LNCAP (cell line): ENCODE measurements around the gene IRF8.

Experiments used
- CTCF ChIP-seq: fragments of 450-650 bp; IDR thresholded peaks from 2 replicates; pipeline ENCODE4 v1.5.1; 2017; ENCODE audit warnings: mild to moderate bottlenecking

IRF8 gene

GRCh38 chr16:85898521-85899442, at the start of gene IRF8:
TSS of gene IRF8 (plus strand) at chr16:85899162. CDS start at chr16:85903016, 3,854 bp downstream.
- no peak for TF ChIP-seq CTCF

- no peak for TF ChIP-seq CTCF
Observed at GRCh38 chr16:85849388-85849787, 49.6 kb upstream of the IRF8 start.

GRCh38 chr16:85850344-85850880, 48.5 kb upstream of the IRF8 start:
- no peak for TF ChIP-seq CTCF

- no peak for TF ChIP-seq CTCF
Observed at GRCh38 chr16:85851034-85851785, 47.8 kb upstream of the IRF8 start.

- TF ChIP-seq CTCF = no peak
Observed at GRCh38 chr16:85853547-85854545, 45.1 kb upstream of the IRF8 start.

GRCh38 chr16:85854935-85855334, 44.0 kb upstream of the IRF8 start:
- TF ChIP-seq CTCF = no peak

GRCh38 chr16:85856079-85856478, 42.9 kb upstream of the IRF8 start:
- no peak for TF ChIP-seq CTCF
